G401 (cell line): ENCODE data around the gene OXTR. TPM values are rescaled to one million over a fixed set of nuclear protein-coding genes. Genes with fewer than 3 reads are reported as not detected.

Experiments used
- DNase-seq: peaks from one replicate; pipeline ENCODE4 v3.0.0-alpha.2; 2015; ENCODE audit warnings: low spot score
- in situ Hi-C: cut with HindIII; loops from 2 replicates; pipeline ENCODE4 v1.10.0; 2016; ENCODE audit warnings: low sequenced_read_pairs, mixed read lengths
- total RNA-seq: library from RNA; depleted of rRNA; stranded (reverse); fragments of >200 nt; shearing (Covaris generic); gene quantifications from 2 replicates; pipeline ENCODE4 v1.2.3, GENCODE V29; 2014; rRNA removed

OXTR gene
- 0.43 and 1.1 TPM in 2 replicates for total RNA-seq

DNA sequence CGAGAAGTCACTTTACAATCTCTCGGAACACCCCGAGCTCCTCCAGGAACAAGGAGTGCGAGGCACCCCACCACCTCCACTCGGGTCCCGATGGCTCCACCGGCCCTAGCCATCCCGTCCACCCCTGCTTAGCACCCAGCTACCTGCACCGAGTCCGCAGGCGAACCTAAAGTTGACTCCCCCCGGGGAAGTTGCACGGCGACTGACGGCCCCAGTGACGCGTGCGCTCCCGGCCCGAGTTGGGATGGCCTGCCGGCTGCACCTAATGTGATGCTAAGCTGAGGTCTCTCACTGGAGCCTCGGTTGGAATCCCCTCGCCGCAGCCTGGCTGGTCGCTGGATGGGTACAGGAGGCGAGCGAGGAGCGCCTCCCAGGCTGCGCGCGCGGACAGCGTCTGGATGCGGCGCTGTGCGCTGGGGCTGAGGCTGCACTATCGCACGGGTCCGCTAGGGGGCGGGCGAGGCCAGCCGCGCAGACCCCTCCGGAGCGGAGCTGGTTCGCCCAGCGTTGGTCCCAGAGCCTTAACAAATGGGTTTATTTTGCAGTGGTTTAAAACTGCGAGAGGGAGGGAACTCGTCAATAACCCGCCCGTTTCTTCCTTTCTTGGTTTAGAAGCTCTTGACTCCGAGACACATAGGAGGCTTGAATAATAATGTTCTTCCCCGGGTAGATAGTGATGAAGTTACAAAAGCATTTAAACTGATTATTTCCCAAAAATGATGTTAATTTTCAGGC lies at the start of gene OXTR:
Gene OXTR (minus strand): TSS at position 526 of the 735 bp plus-strand sequence. CDS start 1,426 bp downstream, outside the sequence.
- DNase-seq = peak; percentile 47
- in situ Hi-C loops = no loop called here

DNA sequence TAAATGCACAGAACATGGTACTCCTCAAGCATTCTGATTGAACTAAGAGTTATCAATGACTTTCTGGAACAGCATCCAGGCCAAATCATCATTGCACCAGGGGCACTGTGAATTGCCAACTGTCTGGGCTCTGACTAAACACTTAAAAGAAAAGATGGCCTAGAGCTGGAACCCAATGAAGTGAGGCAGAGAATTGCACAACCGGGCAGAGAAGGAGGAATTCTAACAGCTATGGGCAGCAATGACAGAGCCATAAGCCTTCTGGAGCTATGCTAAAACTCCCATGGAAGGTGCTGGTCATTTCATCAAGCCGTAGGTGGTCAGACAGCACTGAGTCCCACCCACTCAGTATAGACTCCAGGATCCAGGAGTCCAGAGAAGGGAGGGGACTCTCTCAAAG lies 48.1 kb upstream of the OXTR start:
- in situ Hi-C loops = no loop called here
- DNase-seq = no peak

- in situ Hi-C loops = no loop called here
Measured at GRCh38 chr3:8816106-8816505, 46.7 kb upstream of the OXTR start.

DNA sequence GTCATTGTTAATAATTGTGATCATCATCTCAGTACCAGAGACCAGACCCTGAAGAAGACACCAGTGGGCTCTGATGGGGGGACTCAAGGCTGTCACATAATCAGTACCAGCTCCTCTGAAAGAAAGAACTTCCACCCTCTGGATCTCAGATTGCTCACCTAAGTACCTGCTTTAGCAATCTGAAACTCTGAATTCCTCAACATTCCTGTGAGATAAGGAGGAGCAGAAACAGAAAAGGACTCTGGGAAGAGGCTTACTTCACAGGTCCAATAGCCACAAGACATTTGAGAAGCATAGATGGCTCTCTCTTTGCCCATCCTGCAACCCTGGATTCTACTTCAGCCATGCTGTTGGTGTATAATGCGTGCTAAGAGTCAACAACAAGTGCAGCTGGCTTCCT lies 44.0 kb upstream of the OXTR start:
- in situ Hi-C loops = no loop called here
- no peak for DNase-seq

More at GRCh38 chr3:8816106-8816505, 46.7 kb upstream of the OXTR start:
- no peak for DNase-seq

- DNase-seq = no peak
- in situ Hi-C loops = no loop called here
Measured at GRCh38 chr3:8810561-8810960, 41.1 kb upstream of the OXTR start.

GRCh38 chr3:8805774-8806173 lies 36.4 kb upstream of the OXTR start:
- DNase-seq = no peak
- in situ Hi-C loops = no loop called here

GRCh38 chr3:8802256-8802655 lies 32.8 kb upstream of the OXTR start:
- in situ Hi-C loops = no loop called here
- DNase-seq = no peak

GRCh38 chr3:8800016-8800415 lies 30.6 kb upstream of the OXTR start:
- no peak for DNase-seq
- in situ Hi-C loops = no loop called here

DNA sequence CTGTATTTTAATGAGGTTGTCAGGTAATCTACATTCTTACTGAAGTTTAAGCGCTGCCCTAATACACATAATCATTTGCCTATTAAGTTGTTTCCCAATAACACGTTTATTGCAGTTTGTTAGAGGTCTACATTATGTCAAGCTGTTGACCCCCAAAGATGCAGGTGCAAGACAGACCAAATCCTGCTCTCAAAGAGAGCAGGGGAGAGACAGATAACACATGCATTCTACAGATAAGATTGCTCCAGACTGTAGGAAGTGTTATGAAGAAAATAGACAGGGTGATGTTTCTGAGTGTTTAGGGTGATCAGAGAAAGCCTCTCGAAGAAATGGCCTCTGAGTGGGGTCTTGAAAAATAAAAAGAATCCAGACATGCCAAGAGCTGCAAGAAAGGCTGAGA lies 24.8 kb upstream of the OXTR start:
- in situ Hi-C loops = no loop called here
- DNase-seq = no peak

DNA sequence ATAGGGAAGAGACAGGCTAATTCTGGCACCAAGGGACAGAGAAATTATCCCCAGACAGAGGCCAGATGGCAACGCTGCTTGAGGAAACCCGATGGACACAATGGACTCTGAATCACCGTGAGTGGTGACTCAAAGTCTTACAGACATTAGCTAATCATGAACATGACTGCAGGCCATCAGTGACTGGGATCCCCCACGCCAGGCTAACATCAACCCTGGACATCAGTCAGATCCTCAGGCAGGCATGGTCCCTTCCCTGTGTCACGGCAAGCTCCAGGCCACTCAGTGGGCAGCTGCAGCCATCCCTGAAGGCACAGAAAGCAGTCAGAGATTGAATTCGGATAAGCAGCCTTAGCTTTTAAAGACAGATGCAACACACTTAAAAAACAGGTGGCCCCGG lies 23.8 kb upstream of the OXTR start:
- in situ Hi-C loops = no loop called here
- DNase-seq = peak; percentile 53

GRCh38 chr3:8790529-8790928 lies 21.1 kb upstream of the OXTR start:
- in situ Hi-C loops = no loop called here
- DNase-seq = no peak

- in situ Hi-C loops = no loop called here
- DNase-seq = peak; percentile 20
Measured at GRCh38 chr3:8784676-8785435, 15.4 kb upstream of the OXTR start.

GRCh38 chr3:8780279-8780678 lies 10.9 kb upstream of the OXTR start:
- no peak for DNase-seq
- in situ Hi-C loops = no loop called here

- in situ Hi-C loops = no loop called here
- no peak for DNase-seq
Measured at GRCh38 chr3:8778475-8778874, 9.1 kb upstream of the OXTR start.

DNA sequence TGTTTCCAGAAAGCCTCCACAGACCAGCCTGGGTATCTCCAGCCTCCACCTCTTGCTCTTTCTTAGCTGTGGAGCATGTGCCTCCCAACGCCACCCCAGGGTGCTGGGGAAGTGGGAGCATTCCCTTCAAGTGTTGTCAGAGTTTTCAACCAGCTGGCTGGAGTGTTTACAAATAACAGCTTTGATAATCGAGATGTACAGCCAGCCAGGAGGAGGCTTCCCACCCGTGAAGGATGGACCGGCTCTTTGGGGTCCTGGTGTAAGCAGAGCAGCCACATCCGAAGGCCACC lies 8.5 kb upstream of the OXTR start:
- no peak for DNase-seq
- in situ Hi-C loops = no loop called here

DNA sequence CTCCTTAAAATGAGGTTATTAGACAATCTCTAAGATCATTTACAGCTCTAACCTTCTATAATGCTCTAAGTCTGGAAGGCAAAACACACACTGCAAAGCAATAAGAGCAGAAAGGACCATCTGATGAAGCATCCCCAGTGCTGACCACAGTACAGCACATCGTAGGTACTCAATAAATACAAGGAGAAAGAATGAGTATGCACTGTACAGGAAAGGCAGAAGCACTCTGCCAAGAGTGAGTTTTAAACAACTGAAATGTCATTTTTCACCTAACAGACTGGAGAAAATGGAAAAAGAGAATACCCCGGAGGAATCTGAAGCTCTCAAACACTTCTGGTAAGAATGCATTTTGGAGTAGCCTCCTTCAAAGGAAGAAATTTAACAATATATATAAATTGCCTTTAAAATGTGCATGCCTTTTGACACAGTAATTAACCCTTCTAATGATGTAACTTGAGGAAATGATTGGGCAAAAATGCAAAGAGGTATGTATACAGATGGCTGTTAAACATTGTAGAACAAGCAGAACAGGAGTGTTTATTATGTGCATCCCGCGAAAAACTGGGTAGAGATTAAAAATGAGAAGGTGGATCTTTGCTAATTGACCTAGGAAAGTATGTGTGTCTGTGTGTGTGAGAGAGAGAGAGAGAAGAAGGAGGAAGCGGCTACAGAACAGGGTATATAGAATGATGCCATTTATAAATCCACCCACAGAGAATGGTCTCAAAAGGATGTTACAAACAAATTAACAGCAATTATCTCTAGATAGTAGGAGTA lies 8.0 kb upstream of the OXTR start:
- in situ Hi-C loops = no loop called here
- no peak for DNase-seq

DNA sequence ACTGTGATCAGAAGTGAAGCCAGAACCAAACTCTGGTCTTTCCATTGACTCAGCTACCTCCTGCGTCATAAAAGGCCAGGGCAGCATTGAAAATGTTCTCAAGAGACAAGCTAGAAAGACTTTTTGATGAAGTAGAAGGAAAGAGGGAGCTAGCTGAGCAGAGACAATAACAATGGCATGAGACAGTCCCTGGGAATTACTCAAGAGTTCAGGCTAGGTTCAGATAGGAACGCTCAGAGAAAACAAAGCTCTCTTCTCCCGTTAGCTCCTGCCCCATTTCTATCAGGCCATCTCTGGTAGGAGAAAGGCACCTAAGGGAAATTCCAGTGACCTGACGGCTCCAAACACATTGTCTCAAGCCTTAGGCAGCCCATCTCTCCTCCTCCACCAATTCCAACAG lies 7.0 kb upstream of the OXTR start:
- no peak for DNase-seq
- in situ Hi-C loops = no loop called here

GRCh38 chr3:8775602-8776001 lies 6.2 kb upstream of the OXTR start:
- in situ Hi-C loops = no loop called here
- DNase-seq = no peak

DNA sequence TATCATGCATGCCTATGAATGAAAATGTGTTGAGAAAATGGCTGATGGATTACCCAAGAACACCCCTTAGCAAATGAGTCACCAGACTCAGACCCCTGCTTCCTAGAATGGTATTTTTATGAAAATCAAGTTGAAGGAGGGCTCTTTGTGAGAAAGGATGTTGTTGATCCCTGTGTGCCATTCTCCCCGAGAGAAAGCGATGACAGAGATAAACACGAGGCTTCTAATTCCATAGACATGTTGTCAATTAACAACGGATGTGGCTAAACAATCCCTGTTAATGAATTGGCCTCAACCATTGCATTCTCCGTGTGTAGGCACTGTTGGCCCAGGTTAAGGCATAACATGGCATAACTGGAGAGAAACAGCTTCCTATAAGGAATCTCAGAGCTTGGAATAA lies 5.8 kb upstream of the OXTR start:
- no peak for DNase-seq
- in situ Hi-C loops = no loop called here

DNA sequence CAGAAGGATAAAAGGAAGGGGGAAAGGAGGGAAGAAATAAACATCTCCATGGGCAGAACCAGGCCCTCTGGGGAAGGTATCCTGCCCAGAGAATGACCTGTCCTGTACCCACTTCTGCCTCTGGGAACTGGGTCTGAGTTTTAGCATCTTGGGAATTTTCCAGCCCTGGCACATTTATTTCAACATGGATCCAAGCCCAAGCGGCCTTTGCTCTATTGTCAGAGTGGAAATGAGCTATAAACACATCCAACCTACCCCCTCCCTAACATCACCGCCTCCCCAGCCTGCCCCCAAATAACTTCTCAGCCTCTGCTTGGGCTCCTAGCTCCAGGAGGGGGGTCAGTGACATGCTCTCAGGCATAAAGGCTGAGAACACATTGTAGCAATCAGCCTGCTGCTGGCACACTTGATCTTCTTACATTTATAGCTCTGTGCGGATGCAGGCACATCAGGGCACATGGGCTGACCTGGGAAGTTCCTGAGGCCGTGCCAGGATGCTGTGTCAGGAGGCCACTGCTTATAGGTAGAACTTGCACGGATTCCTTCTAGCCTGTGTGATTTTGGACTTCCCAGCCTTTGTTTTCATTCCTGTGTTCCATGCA lies 4.6 kb upstream of the OXTR start:
- peak; percentile 11 for DNase-seq
- in situ Hi-C loops = no loop called here
